ENCODE results near the gene HYDIN.

Gene HYDIN

GRCh38 chr16:71230122-71230845, at the start of gene HYDIN:
TSS of gene HYDIN (minus strand) at chr16:71230722. CDS start at chr16:71186895, 43,827 bp downstream.
- no peak for DNase-seq (ENCODE audit: low read depth)

- no peak for DNase-seq (ENCODE audit: low read depth)
Measured at GRCh38 chr16:71276589-71277334, 46.2 kb upstream of the HYDIN start.

- no peak for DNase-seq (ENCODE audit: low read depth)
Measured at GRCh38 chr16:71273384-71273783, 42.9 kb upstream of the HYDIN start.

GRCh38 chr16:71264299-71264698, 33.8 kb upstream of the HYDIN start:
- no peak for DNase-seq (ENCODE audit: low read depth)

GRCh38 chr16:71263582-71263981, 33.1 kb upstream of the HYDIN start:
- no peak for DNase-seq (ENCODE audit: low read depth)

- no peak for DNase-seq (ENCODE audit: low read depth)
Measured at GRCh38 chr16:71262391-71262790, 31.9 kb upstream of the HYDIN start.

GRCh38 chr16:71260995-71261394, 30.5 kb upstream of the HYDIN start:
- DNase-seq (ENCODE audit: low read depth): no peak

- DNase-seq (ENCODE audit: low read depth): no peak
Measured at GRCh38 chr16:71259086-71259485, 28.6 kb upstream of the HYDIN start.

- no peak for DNase-seq (ENCODE audit: low read depth)
Measured at GRCh38 chr16:71258372-71258771, 27.9 kb upstream of the HYDIN start.

GRCh38 chr16:71257768-71258167, 27.2 kb upstream of the HYDIN start:
- no peak for DNase-seq (ENCODE audit: low read depth)

GRCh38 chr16:71255721-71256120, 25.2 kb upstream of the HYDIN start:
- DNase-seq (ENCODE audit: low read depth): no peak

GRCh38 chr16:71254832-71255525, 24.5 kb upstream of the HYDIN start:
- no peak for DNase-seq (ENCODE audit: low read depth)

GRCh38 chr16:71250461-71251235, 20.1 kb upstream of the HYDIN start:
- DNase-seq (ENCODE audit: low read depth): no peak

GRCh38 chr16:71249399-71249798, 18.9 kb upstream of the HYDIN start:
- DNase-seq (ENCODE audit: low read depth): no peak

- no peak for DNase-seq (ENCODE audit: low read depth)
Measured at GRCh38 chr16:71247478-71247877, 17.0 kb upstream of the HYDIN start.

GRCh38 chr16:71246309-71246708, 15.8 kb upstream of the HYDIN start:
- no peak for DNase-seq (ENCODE audit: low read depth)

GRCh38 chr16:71244521-71244920, 14.0 kb upstream of the HYDIN start:
- no peak for DNase-seq (ENCODE audit: low read depth)

GRCh38 chr16:71242601-71243000, 12.1 kb upstream of the HYDIN start:
- no peak for DNase-seq (ENCODE audit: low read depth)

GRCh38 chr16:71242036-71242435, 11.5 kb upstream of the HYDIN start:
- DNase-seq (ENCODE audit: low read depth): no peak

- no peak for DNase-seq (ENCODE audit: low read depth)
Measured at GRCh38 chr16:71229344-71229743, 1.2 kb downstream of the HYDIN start.

GRCh38 chr16:71226229-71227141, 4.0 kb downstream of the HYDIN start:
- DNase-seq (ENCODE audit: low read depth): no peak
